ENCODE results near the gene DIPK1C.

DIPK1C gene

DNA sequence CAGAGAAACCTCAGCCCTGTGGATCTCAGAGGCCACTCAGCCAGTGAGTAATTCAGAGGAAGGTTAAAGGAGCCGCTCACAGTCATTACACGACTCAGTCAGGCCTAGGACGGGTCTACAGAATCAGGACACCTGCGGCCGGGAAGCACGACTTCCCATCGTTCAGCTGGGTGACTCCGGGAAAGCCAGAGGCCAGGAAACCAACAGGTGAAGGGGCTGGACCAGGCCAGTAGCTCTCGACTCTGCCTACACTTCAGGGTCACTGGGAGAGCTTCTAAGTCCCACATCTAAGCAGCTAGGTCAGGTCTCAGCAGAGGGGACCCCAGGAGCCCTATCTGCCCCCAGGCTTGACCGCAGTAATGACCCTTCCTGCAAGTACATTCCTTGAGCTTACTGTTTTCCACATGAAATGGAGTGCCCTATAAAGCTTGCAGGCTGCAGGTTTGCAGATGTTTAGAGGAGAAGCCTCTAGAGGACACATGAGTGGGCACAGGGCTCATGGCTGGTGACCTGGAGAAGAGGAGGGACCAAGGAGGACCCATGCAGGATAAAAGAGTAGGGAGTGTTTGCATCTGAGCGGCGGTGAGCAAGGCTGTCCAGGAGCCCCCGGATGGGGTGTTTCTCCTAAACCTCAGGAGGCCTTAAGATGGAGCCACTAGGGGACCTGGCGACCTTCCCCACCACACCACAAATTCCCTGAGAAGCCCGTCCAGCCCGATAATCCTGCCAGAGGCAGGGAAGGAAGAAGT is 9.5 kb downstream of the DIPK1C start:
- no peak for DNase-seq

DNA sequence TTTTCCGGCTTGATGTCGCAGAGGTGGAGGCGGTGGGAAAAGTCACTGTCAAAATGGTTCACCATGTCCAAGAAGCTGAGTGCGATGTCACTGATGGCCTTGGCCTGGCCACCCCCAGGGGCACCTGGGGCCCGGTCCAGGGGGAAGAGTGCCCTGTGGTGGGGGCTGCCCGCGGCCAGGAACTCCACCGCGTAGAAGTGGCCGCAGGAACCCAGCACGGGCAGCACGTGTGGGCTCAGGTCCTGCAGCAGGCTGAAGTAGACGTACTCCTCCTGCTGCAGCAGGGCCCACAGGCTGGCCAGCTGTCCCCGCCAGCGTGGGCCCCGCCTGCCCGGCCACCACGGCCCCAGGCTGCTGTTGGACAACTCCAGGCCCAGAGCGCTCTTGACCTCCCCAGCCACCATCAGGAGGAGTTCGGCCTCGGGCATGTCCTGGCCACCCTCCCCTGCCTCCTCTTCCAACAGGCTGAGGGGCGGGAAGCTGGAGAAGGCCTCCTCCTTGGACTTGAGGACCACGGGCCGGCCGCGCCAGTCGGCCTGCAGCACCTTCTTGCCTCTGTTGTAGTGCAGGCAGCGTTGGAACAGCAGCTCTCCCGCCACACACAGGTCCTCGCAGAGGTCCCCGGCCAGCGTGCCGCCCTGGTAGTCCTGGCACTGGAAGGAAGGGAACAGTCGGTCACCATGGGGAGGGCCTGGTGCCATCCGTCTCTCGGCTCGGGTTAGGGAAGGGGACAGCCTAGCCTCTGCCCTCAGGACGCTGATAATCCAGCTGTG is 10.3 kb downstream of the DIPK1C start:
- DNase-seq: no peak

DNA sequence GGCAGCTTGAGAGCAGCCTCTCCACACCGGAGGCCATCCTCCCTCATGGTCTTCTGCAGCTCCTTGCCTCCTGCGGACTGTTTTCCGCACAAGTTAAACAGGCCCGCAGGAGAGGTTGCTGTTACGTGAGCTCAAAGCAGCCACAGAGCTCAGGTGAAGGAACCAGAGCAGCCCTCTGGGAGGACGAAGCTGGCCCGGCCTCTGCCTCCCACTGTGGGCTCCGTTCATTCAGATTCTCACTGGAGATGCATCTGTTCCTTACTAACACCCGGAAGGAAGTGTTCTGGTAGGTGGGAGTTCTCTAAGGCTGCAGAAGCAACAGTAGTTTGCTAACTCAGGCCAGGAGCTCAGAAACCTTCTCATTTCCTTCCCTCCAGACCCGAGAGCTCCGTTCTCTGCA is 10.9 kb downstream of the DIPK1C start:
- DNase-seq: no peak

DNA sequence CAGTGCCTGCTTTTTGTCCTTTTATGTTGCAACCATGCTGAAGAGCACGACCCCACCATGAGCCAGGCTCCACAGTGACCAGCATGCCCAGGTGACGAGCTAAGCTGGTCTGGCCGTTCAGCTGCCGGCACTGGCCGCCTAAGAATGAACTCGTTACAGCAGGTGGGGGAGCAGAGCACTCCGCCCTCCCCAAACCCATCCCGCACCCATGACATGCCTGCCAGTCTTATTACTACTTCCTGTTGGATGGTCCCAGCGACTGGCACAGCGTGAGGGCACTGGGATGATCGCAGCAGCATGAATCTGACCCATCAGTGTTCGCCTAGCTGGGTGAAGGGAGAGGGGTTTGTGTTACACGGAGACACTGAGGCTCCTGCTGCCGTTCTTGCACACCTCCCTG is 11.5 kb downstream of the DIPK1C start:
- no peak for DNase-seq

DNA sequence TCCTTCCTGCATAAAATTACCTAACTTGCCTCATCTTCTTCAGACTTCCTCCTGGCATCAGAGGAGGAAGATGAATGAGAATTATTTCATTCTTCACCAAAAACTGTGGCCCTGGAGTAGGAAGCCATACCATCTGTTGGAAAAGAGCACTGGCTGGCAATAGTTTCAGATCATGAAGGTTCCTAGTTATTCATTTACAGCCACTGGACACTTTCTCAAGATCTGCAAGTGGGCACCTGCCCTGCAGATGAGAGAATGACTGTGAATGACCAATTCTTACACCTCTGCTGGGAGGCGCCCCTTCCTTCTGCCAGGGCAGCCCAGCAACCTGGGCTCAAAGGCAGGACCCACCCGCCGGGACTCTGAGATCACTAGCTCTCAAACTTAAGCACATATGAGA is 13.0 kb downstream of the DIPK1C start:
- DNase-seq: no peak

DNA sequence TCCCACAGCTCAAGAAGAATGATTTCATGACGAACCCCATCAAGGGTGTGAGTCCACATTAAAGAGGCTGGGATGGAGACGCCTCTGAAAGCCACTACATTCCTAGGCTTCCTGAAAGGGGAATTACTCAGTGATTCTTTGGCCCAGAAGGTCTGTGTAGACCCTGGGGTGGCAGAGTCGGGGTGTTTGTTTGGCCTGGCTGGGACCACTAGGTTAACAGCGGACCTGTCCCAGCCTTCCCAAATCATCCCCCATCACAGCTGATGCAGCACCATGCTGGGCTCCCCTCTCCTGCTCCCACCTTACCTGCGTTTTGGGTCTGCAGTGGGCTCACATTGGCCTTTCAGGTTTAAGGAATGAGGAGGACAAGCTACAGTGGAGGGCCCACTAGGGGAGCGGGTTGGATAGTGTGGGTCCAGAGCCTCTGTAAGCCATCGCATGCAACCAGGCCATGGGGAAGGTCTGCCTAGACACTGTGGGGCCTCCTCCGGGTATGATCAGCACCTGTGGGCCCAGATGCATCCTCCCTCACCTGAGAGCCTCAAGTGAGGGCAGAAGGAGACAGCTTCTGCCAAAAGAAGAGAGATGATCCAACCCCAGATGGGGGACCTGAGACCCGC is 16.2 kb downstream of the DIPK1C start:
- no peak for DNase-seq

DNA sequence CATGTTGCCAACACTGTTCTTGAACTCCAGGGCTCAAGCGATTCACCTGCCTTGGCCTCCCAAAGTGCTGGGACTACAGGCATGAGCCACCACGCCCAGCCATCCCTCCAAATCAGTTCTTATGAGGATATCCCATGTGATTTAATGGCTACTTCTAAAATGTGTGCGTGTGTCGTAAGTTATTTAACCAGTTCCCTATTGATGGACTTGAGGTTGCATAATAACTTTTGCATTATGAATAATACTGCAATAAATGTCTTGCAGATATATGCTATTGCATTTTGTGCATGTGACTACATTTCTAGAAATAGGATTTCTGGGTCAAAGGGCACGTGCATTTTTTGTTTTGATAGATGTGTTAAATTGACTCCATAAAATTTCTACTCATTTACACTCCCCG is 19.0 kb downstream of the DIPK1C start:
- DNase-seq: no peak

DNA sequence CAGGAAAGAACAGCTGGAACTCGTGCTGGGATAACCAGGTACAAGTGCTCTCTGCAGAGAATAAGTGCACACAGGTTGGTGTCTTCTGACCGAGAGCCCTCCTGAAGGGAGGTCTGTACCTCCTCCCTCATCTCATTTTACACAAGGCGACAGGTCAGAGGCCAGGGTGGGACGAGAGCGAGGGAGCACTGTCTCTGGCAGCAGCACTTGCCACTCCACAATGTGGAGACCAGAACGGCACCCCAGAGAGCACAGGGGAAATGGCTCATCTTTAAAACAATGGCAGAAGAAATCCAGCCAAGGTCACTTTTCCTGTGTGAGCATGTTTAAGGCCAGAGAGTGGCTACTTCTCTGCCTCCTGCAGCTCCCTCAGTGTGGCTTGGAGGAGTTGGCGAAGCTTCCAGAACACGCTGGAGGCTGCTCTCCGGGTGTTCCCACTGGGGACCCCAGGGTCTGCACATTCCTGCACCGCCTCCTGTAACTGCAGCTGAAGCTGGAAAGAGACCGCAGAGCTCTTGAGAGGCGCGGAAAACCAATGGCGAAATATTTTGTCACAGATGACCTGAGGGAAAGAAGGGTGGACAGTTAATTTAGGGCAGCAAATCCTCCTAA is 20.8 kb downstream of the DIPK1C start:
- DNase-seq: no peak

DNA sequence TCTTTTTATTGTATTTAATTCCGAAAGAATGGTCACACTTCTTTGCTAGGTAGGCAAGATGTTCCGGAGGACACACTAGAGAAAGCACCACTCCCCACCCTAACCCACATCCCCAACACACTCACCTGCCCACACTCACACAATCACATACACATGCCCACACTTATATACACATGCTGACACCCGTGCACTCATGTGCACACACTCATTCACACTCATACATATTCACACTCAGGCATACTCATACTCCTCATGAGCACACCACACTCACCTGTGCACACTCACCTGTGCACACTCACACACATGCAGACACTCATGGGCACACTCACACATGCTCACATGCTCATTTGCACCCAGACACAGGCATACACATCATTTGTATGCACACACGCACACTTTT is 21.4 kb downstream of the DIPK1C start:
- DNase-seq: no peak

DNA sequence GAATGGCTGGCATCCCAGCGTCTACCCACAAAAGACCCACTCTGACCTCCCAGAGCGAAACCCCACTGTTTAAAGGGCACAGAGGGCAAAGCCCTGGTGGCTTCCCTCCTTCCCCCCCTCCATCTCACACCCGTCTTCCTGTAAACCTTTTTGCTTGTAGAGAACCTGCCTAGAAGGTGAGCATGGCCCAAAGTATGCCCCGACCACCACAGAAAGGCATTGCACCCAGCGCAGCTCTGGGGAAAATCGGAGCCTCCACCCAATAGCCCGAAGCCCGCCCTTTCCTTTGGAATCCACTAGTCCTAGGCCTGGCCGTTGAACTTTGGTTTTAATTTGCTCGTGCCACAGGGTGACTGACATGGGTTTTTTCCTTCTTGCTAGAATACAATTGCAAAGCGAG is 22.6 kb downstream of the DIPK1C start:
- no peak for DNase-seq

DNA sequence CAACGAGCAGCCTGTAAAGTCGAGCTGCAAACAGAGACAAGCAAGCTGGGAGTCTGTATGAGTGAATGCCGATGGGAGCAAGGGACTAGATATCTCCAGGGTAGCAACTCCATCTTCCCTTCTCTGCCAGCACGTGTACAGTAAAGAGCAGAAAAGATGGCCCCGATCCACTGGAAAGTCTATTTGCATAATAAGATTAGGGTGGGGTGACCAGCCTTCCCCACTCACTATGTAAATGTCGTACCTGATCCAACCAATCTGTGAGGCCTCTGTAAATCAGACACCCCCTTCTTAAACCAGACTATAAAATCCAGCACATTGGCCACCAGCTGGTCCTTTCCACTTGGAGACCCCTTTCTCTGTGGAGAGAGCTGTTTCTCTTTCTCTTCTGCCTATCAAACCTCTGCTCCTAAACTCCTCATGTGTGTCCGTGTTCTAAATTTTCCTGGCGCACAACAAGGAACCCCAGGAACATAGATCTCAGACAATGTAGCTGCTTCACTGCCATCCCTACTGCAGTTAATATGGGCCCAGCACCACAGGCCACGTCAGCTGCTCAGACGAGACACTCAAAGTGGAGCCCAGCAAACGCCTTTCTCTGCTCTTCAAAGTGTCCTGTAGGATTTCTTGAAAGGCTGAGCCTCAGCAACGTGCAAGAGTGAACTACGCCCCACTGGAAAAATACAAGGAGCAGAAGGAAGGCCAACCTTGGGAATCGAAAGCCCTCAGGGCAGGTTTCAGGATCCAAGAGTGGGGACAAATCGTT is 26.1 kb downstream of the DIPK1C start:
- peak; percentile 40 for DNase-seq

DNA sequence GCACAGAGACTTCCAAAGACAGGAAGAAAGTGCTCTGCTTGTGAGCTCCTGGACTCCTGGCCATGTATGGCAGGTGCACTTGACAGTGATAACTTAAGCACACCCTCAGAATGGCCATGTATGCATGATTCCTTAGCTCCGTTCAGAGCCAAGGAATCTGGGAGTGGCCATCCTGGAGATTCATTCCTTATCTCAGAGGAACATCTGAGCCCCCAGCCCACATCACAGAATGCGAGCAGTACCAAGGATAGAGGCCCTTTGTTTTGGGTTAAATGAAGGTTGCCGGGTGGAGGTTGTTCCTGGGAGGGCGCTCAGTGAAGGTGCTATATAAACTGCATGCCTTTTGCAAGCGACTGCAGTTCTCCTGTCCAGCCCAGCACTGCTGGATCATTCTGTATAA is 26.9 kb downstream of the DIPK1C start:
- no peak for DNase-seq

DNA sequence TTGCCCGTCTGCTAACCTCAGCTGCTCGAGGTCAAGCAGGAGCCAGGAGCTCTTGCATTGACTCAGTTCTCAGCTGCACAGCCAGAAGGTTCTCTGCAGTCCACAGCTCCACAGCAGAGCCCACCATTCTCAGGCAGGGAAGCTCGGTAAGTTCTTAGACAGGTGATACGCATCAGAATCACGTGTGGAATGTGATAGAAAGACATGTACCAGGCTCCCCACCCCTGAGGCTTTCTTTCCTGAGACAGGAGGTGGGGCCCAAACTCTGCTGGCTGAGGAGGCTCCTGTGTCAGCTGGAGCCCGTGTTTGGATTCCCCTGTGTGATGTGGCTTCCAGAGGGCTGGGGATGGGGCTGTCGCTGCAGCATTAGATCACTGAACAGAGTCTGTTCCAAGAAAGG is 28.0 kb downstream of the DIPK1C start:
- DNase-seq: peak; percentile 38

DNA sequence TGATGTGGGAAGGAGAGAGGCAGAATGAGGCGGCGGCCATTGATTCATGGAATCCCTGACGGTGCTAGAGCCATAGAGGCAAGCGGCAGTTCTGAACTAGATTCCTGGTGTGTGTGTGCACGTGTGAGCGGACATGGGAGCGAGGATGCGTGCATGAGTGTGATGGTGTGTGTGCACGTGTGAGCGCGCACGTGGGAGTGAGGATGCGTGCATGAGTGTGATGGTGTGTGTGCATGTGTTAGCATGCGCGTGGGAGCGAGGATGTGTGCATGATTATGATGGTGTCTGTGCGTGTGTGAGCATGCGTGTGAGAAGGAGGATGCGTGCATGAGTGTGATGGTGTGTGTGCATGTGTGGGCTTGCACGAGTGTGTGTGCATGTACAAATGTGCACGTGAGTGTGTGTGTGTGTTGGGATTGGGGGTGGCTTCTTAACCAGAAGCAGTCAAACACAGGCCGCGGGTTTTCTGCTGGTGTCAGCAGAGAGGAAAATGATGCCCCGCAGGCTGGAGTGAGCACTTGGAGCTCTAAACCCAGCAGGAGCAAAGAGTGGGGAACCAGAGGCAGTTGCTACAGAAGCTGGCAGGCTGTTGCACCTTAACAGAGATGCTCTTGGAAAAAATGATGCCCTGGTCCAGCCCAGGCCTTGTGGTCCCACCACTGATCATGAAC is 29.5 kb downstream of the DIPK1C start:
- DNase-seq: no peak

DNA sequence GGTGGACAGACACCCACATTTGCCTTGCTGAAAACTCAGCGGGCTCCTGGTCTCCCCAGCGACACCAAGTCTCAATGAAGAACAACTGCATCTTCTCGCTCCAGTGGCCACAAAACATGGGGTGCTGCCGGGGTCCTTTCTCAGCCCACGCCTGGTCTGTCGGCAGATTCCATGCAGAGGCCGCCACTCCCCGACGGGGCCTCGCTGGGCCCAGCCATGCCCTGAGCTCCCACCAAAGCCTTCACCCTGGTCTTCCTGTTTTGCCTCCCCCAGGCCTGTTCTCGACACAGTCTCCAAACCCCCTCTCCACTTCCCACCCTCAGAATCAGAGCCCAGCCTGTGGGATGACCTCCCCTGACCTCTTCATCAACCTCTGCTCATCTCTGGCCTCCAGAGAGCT is 31.2 kb downstream of the DIPK1C start:
- no peak for DNase-seq

DNA sequence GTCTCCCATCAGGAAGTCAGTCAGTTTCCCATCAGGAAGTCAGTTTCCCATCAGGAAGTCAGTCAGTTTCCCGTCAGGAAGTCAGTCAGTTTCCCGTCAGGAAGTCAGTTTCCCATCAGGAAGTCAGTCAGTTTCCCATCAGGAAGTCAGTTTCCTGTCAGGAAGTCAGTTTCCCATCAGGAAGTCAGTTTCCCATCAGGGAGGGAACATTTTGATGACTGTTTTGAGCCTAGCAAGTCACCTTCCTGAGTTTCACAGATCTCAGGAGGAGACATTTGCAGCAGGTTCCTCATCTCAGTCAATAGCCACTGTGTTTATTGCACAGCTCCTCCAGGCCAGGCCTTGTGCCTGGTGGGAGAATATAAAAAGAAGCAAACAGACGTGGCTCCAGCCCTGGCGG is 31.9 kb downstream of the DIPK1C start:
- no peak for DNase-seq

DNA sequence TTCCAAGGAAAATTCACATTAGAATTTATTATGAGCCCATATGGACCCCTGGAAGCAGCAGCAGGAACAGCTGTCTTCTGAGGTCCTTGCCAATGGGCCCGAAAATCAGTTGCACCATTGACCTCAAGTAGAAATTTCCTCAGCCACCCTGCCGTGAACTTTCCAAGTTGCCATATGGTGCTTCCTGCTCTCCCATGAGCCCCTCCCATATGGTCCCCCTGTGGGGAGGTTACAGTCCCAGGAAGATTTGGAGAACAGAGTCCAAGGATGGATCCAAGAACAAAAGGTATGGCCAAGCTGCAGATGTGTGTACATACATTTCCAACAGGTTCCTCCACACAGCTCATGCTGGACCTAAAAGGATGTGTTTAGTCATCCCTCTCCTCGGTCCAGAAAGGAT is 34.6 kb downstream of the DIPK1C start:
- no peak for DNase-seq

DNA sequence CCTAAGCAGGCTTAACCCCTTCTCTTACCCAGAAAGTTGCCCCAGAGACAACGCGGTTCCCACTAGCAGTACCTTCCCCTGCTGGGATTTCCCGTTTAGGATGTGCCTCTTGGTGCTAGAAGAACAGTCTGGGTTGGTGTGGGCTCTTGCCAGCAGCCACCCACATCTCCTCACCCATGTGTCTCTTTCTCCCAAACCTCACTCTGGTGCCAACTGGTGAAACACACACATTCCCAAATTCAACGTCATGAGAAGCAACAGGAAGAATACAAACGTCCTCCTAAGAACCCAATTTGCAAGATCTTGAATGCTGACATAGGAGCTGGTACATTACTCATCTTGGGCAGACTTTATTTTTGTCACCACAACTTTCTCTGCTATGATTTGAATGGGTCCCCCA is 36.2 kb downstream of the DIPK1C start:
- no peak for DNase-seq

DNA sequence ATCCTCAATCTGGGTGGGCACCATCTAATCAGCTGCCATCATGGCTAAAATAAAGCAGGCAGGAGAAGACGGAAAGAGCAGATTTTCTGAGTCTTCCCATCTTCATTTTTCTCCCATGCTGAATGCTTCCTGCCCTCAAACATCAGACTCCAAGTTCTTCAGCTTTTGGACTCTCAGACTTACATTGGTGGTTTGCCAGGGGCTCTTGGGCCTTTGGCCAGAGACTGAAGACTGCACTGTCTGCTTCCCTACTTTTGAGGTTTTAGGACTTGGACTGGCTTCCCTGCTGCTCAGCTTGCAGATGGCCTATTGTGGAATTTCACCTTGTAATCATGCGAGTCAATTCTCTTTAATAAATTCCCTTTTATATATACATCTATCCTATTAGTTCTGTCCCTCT is 36.6 kb downstream of the DIPK1C start:
- no peak for DNase-seq

DNA sequence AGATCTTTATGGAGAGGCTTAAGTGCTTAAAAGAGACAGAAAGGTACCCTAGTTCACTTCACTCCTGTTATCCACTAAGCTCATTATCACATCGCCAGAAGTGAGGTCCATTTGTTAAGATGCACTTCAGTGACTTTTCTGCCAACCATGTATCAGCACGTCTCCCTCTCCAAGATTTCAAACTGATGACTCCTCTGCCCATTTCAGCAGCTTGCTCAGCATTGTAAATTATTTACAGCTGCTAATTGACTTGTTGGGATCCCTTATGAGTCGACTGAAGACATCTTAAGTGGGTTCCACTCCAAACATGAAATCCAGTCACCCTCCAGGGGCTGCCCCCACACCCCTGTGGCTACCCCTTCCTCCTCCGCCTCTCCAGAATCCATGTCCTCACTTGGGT is 37.3 kb downstream of the DIPK1C start:
- no peak for DNase-seq

DNA sequence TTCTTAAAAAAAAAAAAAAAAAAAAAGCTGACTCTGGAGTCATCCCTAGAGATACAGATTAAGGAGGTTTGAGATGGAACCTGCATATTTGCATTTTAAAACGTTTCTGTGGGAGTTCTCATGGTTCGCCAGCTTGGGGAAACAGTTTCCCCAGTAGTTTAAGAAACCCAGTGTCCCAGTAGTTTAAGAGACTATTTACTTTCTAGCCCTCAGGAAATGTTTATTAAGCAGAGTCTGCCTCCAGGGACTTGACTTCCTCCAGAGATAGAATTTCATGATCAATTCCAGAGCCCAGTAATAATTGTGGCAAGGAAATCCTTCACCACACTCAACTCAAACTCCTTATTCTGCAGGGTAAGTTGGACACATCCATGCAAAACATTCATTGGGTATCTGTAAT is 39.1 kb downstream of the DIPK1C start:
- DNase-seq: no peak

DNA sequence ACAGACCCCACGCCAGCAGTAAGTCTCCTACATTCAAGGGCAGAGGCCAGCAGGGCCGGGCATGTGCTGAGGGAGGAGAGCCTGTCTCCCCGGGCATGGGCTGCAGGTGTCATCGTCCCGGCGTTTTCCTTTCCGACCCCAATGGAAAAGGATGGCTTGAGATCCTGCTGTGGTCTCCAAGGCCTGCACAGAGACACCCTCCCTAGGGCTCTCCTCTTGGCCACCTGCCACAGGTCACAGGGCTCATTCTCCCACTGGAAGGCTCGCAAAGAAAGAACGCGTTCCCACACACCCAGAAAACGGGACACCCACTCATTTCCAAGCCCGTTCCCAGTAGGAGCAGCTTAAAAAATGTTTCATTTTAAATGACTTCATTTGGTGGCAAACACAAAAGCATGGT is 41.0 kb downstream of the DIPK1C start:
- no peak for DNase-seq

All from eye (tissue), 1 donor.